ENCODE data around the gene SAPCD1.
A peak's percentile ranks its signal among the peaks of the same experiment; 100 is the strongest.

Gene SAPCD1

DNA sequence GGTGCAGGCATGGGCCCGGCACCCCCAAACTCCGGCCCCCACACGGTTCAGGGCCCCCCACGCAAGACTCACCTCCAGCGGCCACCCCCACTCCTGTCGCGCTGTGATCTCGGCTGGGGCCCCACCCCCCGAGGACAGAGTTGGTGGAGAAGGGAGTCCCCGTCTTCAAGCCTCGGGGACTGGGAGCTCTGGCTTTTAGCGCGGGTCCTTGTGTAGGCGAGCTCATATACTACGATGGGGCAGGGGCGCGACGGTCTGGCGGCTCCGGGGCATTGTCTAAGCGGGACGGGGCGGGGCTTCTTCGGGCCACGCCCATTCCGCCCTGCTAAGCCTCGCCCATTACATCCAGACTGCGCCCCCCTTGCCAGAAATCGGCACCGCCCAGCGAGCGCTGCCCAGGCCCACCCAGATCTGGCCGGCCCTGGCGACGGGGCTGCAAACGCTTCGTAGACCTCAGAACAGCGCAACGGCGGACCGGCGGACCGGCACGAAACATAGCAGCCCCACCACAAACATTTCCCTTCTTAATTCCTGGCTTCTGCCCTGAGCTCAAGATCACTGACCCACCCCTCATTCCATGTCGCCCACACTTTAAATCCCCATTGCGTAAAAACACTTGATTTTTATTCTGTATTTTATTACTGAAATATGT is 32.4 kb upstream of the SAPCD1 start:
- peak; percentile 91 for DNase-seq

DNA sequence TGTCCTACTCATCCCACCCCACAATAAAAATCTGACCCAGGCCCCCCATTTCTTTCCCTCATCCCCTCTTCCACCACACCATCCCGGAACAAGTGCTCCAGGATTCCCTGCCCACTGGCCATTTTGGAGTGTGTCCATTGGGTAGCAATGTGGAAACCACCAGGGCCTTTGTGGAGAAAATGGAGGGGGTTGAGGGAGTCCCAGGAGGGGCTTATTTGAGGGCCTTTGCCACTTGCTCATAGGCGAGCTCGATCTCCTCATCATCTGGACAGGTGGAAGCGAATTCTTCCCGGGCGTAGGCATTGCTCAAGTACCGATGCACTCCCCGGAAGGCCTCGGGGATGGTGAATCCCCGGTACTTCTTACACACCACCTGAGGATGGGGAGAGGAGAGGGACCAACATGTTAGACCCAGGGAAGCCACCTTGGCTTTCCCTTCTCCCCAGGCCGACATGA is 31.8 kb upstream of the SAPCD1 start:
- DNase-seq: peak; percentile 26

DNA sequence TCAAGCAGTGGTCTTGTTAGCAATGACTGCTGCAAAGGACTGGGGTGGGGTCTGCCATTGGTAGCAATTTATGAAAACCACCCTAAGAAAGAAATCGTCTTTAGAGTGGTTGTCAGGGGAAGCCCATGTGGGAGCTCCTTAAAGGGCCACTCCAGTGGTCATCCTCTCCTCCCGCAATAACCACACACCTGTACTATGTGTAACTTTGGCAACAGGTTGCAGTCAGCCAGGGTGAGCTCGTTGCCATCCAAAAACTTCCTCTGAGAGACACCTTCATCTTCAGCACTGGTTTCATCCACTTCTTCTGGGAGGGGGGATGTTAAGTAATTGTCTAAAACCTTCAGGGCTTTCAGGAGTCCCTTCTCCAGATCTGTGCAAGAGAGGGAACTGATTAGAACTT is 30.4 kb upstream of the SAPCD1 start:
- DNase-seq: no peak

DNA sequence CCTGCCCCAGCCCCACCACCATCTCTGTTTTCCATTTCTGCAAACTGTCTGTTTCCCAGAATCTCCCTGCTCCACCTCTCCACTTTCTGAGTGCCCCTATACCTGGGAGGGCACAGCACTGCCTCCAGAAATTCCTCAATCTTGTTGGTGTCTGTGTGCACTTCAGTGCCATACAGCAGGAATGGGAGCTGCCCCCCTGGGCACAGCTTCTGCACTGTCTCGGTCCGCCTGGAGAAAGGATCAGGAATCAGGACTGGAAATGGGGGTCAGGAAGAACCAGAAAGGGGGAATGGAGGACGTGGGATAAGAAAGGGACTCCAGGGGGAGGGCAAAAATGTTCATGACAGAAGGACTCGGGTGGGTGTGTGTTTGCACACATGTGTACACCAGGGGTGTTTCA is 28.7 kb upstream of the SAPCD1 start:
- no peak for DNase-seq

DNA sequence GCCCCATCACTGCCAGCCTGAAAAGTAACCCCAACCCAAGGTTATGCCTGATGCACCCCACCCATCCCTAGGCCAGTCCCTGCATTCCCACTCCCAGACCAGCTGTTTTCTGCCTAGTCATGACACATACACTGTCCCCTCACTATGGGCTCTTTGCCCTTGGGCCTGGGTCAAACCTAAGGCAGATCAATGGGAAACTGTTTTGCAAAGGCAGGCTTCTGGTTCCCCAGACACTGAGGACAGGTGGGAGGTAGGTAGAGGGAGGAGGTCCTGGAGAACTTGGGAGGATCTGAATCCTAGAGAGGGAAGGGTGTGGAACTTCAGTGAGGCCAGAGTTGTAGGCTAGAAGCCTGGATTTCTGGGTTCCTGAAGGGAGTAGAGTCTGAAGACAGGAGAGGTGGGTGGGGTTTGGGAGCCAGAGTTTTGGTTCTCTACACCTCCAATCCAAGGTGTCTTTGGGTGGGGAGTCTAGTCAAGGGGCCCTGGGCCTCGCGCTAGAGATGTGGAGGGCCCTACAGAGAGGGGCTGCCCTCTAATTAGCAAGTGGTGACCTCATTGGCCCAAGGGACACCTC is 28.1 kb upstream of the SAPCD1 start:
- no peak for DNase-seq

DNA sequence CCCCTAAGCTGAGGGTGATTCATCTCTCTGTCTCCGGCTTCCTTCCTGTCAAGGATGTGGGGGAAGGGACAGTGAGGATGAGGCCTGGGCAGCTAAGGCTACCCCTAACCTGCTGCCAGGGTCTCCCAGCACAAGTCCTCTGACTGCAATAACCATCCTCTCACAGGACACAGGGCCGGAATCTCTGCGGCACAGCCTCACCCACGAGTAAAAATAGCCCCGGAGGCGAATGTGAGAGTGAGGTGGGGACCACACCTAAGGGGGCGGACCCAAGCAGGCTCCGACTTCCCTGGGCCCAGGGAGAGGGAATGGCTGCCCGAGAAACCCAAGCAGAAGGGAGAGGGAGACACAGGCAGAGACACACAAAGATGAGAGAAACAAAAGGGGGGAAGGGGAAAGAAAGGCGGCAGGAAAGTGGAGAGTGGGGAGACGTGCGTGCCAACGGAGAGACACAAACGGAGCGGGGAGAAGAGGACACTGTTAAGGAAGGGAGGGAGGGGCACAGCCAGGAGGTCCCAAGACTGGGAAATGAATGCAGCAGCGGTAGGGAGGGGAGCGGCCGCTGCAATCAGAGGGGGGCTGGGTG is 27.5 kb upstream of the SAPCD1 start:
- peak; percentile 88 for DNase-seq

DNA sequence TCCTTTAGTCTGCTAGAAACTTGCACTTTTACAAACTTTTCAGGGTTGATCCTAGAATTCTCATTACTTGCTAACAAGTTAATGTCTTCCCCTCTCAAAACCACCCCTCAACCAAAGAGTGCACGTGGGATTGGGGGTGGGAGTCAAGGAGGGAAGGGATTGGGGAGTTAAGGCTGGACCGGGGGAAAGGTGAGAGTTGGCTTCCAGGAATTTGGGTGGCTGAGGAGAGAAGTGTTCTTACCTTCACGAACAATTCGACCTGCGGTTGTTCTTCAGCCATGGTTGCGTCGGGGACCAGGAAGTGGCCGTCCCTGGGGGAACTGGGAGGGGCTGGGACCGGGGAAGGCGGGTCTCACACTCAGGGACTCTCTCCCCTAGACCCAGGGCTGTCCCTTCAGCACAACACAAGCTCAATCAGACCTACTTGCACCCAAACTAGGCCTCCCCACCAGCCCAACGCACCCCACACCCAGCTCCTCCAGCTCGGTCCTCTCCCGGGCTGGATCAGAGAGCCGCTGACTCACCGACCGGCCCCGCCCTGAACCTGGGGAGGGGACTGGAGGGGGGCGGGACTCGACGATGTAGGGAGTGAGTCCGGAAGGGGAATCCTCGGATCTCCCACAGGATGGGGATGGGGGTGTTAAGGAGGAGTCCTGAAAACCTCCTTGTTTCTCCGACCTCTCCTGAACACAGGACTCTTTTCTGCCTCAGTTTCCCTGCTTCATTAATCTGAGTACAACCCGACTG is 26.3 kb upstream of the SAPCD1 start, which contains the start of gene CLIC1:
CLIC1 (minus strand) TSS at position 510 of the 747 bp plus-strand sequence; CDS start at position 280, 230 bp downstream.
- peak; percentile 91 for DNase-seq

DNA sequence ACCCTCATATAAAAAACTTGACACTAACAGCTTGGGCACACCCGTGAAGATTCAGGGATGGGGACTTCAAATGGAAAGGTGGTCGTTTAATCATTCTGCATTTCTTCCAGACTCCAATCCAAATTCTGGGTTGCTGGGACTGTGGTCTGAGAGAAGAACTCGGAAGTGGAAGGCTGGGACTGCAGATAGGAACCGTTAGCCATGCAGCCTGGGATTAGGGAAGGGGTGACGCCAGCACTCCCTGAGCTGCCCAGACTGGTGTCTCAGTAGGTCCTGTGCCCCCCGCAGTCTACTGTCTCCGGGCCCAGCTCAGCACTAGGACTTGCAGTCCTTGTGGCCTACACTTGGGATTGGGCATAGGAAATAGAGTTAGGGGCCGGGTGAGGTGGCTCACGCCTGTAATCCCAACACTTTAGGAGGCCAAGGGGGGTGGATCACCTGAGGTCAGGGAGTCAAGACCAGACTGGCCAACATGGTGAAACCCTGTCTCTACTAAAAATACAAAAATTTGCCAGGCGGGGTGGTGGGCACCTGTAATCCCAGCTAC is 25.6 kb upstream of the SAPCD1 start:
- DNase-seq: no peak

DNA sequence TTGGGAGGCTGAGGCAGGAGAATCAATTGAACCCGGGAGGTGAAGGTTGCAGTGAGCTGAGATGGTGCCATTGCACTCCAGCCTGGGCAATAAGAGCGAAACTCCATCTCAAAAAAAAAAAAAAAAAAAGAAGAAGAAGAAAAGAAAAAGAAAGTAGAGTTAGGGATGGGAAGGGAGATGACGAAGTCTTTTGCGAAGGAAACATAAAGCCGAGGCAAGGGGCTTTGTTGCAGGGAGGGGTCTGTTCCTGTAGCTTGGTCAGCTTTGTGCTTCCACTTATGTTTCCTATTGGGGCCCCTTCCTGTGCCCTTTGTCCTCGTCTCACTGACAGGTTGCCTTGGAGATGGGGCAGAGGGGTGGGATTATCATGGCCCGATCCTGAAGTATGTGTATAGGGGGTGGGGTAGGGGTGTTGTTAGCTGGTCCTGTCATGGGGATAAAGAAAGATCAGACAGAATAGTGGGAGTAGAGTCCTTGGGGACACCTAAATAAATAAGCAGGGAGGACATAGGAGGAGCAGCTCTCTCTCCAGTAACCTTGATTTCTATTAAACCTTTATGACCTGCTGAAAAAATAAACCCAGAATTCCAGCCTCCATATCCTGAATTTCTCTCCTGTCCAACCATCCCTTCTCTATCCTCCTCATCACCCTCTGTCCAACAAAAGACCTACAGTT is 25.0 kb upstream of the SAPCD1 start:
- no peak for DNase-seq

DNA sequence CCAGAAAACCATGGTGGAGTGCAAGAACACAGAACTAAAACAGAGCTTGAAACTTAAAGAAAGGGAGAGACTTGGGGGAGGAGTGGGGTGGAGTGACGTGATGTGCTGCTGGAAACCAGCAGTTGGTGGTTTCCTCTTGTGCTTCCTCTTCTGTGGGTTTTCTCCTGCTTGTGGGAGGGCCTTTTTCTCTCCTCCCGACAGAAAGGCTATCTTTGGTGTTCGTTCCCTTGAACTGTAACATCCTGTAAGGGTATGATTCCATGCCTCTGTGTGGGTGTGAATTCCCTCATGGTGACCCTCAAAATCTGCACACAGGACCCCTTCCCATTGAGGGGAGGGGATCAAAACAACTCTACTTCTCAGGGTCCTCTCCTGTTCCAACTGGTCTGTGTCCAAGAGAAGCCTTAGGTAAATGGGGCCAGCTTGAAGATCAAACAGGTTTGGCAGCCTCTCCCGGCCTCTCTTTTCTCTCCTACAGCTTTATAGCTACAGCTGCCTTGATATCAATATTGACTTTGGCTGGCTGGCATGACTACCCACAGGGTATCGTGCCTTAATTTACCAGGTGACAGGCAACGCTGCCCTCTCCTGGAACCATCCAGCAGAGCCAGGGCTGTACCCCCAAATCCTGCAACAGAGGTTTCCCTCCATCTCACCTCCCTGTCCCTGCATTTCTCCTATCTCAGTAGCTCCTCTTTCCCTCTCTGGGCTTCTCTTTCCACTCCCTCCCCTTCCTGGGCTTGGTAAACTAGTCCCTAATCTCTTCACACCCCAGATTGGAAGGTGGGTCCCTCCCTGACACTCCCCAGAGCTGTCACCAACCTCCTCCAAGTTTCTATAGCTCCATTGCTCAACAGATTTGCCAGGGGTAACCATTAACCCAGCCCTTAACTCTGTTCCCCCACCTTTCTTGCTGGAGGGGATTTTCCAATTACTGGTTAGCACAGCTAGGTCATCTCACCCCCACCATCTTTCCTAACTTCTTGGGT is 24.2 kb upstream of the SAPCD1 start:
- DNase-seq: peak; percentile 81

DNA sequence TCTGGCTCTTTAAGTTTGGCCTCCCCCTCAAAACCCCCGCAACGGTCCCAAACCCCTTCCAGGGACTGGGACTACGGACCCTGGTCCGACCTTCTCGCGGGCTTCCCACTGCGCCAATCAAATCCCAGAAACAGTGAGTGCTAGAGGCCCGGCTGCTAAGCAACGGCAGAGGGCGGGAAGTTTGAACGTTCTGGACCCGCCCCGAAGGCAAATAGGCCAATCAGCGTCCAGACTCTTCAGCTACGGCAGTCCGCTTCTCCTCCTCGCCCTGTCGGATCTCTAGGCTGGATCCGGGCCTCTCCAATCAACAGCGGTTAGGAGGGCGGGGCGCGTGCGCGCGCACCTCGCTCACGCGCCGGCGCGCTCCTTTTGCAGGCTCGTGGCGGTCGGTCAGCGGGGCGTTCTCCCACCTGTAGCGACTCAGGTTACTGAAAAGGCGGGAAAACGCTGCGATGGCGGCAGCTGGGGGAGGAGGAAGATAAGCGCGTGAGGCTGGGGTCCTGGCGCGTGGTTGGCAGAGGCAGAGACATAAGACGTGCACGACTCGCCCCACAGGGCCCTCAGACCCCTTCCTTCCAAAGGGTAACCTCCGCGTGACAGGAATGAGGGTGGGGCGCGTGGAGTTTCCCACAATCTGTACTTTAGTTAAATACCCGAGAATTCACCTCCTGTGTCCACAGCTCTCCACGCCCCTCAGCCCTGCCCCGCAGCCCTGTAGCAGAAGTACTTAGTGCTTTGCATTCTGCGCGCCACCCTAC is 22.6 kb upstream of the SAPCD1 start, which contains the start of gene MSH5:
MSH5 (plus strand) TSS at position 367 of the 758 bp plus-strand sequence. CDS start 462 bp downstream, outside the sequence.
- peak; percentile 100 for DNase-seq

DNA sequence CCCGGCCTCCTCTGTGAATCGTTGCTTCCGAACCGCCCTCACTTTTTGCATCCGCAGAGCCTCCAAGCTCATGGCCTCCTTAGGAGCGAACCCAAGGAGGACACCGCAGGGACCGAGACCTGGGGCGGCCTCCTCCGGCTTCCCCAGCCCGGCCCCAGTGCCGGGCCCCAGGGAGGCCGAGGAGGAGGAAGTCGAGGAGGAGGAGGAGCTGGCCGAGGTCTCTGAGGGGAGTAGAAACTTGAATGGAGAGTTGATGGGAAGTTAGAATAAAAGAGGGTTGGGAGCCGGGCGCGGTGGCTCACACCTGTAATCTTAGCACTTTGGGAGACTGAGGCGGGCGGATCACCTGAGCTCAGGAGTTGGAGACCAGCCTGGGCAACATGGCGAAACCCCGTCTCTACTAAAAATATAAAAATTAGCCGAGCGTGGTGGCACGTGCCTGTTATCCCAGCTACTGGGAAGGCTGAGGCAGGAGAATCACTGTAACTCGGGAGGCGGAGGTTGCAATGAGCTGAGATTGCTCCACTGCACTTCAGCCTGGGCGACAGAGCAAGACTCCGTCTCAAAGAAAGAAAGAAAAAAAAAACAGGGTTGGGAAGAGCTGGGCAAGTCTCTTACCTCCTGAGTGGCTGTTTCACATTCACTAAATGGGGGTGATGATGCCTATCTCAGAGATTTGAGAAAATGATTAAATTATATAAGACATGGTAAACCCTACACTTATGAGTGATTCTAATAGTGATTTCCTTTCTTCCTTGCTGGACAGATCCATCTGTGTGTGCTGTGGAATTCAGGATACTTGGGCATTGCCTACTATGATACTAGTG is 21.8 kb upstream of the SAPCD1 start:
- no peak for DNase-seq

DNA sequence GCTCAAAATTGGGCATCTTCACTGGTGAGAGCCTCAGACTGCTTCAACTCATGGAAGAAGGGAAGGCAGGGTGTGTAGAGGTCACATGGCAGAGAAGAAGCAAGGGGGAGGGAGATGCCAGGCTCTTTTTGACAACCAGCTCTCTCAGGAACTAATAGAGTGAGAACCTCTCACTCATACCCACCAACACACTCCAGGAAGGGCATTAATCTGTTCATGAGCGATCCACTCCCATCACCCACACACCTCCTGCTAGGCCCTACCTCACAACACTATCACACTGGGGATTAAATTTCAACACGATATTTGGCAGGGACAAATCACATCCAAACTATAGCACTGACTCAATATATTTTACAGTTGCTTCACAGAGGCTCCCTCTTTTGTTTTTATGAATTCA is 20.6 kb upstream of the SAPCD1 start:
- DNase-seq: no peak

DNA sequence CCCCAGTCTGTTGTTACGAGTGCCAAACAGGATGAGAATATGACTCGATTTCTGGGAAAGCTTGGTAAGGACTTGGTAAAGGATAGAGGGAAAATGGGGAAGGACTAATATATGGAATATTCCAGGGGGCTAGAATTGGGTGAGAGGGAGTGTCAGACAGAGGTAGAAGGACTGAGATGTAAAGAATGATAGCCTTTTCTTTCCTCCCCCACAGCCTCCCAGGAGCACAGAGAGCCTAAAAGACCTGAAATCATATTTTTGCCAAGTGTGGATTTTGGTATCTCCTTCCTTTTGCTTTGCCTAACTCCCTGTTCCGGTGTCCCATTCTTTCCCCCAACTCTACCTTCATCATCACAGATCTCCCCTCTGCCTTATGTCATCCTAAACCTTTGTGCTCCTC is 19.6 kb upstream of the SAPCD1 start:
- no peak for DNase-seq

DNA sequence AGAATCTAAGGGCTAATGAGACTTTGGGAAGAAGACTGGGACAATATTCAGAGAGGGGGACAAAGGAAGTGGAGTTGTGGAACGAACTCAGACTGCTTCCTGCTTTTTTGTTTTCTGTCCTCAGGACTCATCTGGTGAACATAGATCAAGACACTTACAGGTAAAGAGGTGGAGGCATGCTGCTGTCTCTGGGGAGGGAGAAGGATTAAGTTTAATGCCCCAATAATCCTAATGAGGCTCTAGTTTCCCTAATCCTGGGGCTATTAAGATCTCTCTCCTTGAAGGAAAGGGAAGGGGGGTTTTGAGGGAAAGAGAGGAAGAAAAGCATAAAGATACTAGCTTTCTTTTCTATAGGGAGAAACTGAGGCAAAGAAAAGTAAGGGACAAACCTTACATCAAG is 18.0 kb upstream of the SAPCD1 start:
- no peak for DNase-seq

DNA sequence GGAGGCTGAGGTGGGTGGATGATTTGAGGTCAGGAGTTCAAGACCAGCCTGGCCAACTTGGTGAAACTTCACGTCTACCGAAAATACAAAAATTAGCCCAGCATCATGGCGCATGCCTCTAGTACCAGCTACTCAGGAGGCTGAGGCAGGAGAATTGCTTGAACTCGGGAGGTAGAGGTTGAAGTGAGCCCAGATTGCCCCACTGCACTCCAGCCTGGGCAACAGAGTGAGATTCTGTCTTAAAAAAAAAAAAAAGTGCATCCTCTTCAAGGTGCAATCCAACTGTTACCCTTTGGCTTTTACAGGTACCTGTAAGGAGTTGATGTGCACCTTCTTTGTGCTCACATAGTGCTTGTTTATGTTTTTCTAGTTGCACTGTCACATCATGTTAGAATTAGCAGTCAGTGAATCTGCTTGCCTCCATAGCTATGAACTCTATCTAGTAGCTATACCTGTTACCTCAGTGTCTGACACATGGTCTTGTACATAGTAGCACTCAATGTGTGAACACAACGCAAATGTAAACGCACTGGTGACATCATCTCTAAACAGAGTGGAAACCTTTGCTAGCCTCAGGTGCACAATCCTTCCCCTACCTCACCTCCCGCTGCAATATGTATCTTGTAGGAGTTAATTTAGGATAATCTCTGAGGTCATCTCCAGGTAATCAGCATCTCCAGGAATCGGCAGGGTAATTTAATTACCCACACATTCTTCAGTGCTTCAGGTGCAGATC is 13.0 kb upstream of the SAPCD1 start:
- no peak for DNase-seq

DNA sequence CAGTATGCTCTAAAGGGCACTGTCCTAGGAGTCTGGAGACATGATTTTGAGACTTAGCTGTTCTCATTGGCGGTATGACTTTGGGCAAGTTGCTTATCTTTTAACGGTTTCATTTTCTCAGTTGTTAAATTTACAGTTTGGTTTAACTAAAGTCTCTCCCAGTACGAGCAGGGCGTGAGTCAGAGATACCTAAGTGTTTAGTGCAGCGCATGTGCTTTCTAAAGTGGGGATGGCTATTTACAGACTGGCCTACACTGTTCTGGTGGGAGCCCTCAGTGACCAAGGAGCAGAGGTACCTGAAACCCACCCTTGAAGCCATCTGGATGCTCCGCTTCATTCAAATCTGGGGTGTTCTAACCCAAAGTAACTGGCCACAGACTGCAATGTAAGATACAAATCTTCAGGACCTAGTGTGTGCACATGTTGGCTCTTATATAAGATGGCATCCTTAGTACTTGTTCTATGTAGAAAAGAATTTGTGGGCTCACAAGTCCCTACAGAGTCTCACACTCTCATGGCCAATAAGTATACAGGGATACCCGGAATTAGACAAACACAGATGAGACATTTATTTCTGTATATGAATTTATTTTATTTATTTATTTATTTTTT is 11.9 kb upstream of the SAPCD1 start:
- peak; percentile 65 for DNase-seq

DNA sequence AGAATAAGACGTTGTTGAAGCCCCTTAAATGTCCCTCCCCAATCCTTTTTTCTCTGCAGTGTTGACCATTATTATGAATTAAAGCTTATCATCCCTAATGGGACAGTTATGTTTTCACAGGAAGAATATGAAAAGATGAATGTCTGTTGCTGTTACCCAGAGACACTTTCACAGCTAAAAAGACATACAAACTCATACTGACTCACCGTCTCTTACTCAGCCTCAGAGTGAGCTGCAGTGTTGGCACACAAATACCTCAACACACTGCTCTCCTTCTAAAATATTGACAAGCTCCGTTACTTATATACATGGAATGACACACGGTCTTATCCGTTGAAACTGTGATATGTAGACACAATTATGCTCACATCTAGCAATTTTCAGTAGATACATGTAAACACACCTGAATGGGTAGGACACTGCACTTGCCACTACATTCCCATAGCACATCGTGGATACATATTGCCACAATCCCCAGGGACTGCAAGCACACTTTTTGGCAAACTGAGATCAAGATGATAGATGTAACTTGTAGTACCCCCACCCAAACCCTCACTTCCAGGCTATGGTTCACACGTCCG is 9.6 kb upstream of the SAPCD1 start:
- peak; percentile 80 for DNase-seq
